ENCODE measurements around the gene MKS1.

The MKS1 gene

DNA sequence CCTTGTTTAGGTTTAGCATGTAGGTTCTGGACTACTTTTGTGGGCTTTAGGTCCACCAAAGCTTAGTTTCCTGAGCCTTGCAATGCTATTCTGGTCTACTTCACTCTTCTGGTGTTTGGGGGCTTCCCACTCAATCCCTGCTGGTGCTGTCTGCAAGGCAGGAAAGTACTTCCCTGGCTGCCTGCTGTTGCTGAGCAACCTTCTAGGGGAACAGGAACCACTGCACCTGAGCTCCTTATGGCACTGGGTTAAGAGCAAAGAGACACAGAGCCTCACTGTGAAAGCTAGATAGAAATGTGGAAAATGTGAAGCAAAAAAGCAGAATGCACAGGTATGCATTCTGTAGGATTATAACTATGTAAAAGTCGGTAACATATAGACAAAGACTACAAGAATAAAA, 44.7 kb upstream of the MKS1 start:
- TF ChIP-seq TCF12 (IDR thresholded peaks at IDR 0.05; ENCODE audit: low read depth) (no peak), EGR1 (IDR thresholded peaks at IDR 0.05) (no peak), EP300 (IDR thresholded peaks at IDR 0.05; ENCODE audit: borderline replicate concordance) (no peak), CEBPB (IDR thresholded peaks at IDR 0.05) (no peak), FOXM1 (IDR thresholded peaks at IDR 0.05; ENCODE audit: borderline replicate concordance, low read depth) (no peak), RAD21 (IDR thresholded peaks at IDR 0.05; ENCODE audit: low read depth) (no peak), TEAD4 (IDR thresholded peaks at IDR 0.05) (no peak), YY1 (IDR thresholded peaks at IDR 0.05; ENCODE audit: low read depth) (no peak), CREB1 (IDR thresholded peaks at IDR 0.05; ENCODE audit: low read depth) (no peak), ZBTB7A (IDR thresholded peaks at IDR 0.05; ENCODE audit: low read depth) (no peak), TAF1 (IDR thresholded peaks at IDR 0.05; ENCODE audit: low read depth) (no peak), NFIC (IDR thresholded peaks at IDR 0.05) (no peak)
- TF ChIP-seq, protein P1, sequence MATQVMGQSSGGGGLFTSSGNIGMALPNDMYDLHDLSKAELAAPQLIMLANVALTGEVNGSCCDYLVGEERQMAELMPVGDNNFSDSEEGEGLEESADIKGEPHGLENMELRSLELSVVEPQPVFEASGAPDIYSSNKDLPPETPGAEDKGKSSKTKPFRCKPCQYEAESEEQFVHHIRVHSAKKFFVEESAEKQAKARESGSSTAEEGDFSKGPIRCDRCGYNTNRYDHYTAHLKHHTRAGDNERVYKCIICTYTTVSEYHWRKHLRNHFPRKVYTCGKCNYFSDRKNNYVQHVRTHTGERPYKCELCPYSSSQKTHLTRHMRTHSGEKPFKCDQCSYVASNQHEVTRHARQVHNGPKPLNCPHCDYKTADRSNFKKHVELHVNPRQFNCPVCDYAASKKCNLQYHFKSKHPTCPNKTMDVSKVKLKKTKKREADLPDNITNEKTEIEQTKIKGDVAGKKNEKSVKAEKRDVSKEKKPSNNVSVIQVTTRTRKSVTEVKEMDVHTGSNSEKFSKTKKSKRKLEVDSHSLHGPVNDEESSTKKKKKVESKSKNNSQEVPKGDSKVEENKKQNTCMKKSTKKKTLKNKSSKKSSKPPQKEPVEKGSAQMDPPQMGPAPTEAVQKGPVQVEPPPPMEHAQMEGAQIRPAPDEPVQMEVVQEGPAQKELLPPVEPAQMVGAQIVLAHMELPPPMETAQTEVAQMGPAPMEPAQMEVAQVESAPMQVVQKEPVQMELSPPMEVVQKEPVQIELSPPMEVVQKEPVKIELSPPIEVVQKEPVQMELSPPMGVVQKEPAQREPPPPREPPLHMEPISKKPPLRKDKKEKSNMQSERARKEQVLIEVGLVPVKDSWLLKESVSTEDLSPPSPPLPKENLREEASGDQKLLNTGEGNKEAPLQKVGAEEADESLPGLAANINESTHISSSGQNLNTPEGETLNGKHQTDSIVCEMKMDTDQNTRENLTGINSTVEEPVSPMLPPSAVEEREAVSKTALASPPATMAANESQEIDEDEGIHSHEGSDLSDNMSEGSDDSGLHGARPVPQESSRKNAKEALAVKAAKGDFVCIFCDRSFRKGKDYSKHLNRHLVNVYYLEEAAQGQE (IDR thresholded peaks at IDR 0.05; ENCODE audit: low read depth): no peak
- TF ChIP-seq, protein P2, sequence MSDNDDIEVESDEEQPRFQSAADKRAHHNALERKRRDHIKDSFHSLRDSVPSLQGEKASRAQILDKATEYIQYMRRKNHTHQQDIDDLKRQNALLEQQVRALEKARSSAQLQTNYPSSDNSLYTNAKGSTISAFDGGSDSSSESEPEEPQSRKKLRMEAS (IDR thresholded peaks at IDR 0.05): no peak
- TF ChIP-seq, protein P3, sequence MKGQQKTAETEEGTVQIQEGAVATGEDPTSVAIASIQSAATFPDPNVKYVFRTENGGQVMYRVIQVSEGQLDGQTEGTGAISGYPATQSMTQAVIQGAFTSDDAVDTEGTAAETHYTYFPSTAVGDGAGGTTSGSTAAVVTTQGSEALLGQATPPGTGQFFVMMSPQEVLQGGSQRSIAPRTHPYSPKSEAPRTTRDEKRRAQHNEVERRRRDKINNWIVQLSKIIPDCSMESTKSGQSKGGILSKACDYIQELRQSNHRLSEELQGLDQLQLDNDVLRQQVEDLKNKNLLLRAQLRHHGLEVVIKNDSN (IDR thresholded peaks at IDR 0.05): no peak

DNA sequence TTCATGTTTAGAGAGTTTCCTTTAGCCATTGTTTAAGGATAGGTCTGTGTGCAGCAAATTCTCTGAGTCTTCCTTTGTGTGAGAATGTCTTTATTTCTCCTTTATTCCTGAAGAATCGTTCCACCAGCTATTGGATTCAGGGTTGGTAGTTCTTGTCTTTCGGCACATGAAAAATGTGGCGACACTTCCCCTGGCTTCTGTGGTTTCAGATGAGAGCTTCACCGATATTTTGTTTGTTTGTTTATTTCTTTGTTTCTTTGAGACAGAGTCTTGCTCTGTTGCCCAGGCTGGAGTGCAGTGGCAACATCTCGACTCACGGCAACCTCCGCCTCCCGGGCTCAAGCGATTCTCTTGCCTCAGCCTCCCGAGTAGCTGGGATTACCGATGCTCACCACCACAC, 43.1 kb upstream of the MKS1 start:
- no peak for TF ChIP-seq FOXM1 (IDR thresholded peaks at IDR 0.05; ENCODE audit: borderline replicate concordance, low read depth)
- TF ChIP-seq, protein P3 (IDR thresholded peaks at IDR 0.05): no peak
- no peak for TF ChIP-seq EP300 (IDR thresholded peaks at IDR 0.05; ENCODE audit: borderline replicate concordance)
- no peak for TF ChIP-seq YY1 (IDR thresholded peaks at IDR 0.05; ENCODE audit: low read depth)
- TF ChIP-seq CREB1 (IDR thresholded peaks at IDR 0.05; ENCODE audit: low read depth): no peak
- no peak for TF ChIP-seq TAF1 (IDR thresholded peaks at IDR 0.05; ENCODE audit: low read depth)
- no peak for TF ChIP-seq ZBTB7A (IDR thresholded peaks at IDR 0.05; ENCODE audit: low read depth)
- TF ChIP-seq, protein P2 (IDR thresholded peaks at IDR 0.05): no peak
- TF ChIP-seq TEAD4 (IDR thresholded peaks at IDR 0.05): no peak
- TF ChIP-seq, protein P1 (IDR thresholded peaks at IDR 0.05; ENCODE audit: low read depth): no peak
- no peak for TF ChIP-seq EGR1 (IDR thresholded peaks at IDR 0.05)
- TF ChIP-seq TCF12 (IDR thresholded peaks at IDR 0.05; ENCODE audit: low read depth): no peak
- TF ChIP-seq RAD21 (IDR thresholded peaks at IDR 0.05; ENCODE audit: low read depth): no peak
- no peak for TF ChIP-seq CEBPB (IDR thresholded peaks at IDR 0.05)
- TF ChIP-seq NFIC (IDR thresholded peaks at IDR 0.05): no peak

DNA sequence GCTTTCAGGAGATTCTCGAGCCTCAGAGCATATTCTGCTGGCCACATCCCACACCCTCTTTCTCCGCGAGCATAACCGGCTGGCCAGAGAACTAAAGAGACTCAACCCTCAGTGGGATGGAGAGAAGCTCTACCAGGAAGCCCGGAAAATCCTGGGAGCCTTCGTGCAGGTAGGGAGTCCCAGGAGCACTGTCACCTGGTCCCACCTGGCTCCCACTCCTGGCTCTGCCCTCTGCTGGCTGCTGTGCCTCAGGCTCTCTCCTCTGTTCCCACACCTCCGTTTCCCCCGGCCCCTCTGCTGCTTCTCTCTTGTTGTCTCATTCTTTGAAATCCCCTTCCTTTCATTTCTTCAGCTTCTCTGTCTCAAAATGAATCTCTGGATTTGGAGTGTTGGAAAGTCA, 35.7 kb upstream of the MKS1 start:
- no peak for TF ChIP-seq TEAD4 (IDR thresholded peaks at IDR 0.05)
- no peak for TF ChIP-seq NFIC (IDR thresholded peaks at IDR 0.05)
- no peak for TF ChIP-seq FOXM1 (IDR thresholded peaks at IDR 0.05; ENCODE audit: borderline replicate concordance, low read depth)
- TF ChIP-seq, protein P2 (IDR thresholded peaks at IDR 0.05): no peak
- no peak for TF ChIP-seq YY1 (IDR thresholded peaks at IDR 0.05; ENCODE audit: low read depth)
- TF ChIP-seq EGR1 (IDR thresholded peaks at IDR 0.05): no peak
- no peak for TF ChIP-seq RAD21 (IDR thresholded peaks at IDR 0.05; ENCODE audit: low read depth)
- no peak for TF ChIP-seq TAF1 (IDR thresholded peaks at IDR 0.05; ENCODE audit: low read depth)
- TF ChIP-seq TCF12 (IDR thresholded peaks at IDR 0.05; ENCODE audit: low read depth): no peak
- TF ChIP-seq ZBTB7A (IDR thresholded peaks at IDR 0.05; ENCODE audit: low read depth): no peak
- TF ChIP-seq, protein P3 (IDR thresholded peaks at IDR 0.05): no peak
- TF ChIP-seq EP300 (IDR thresholded peaks at IDR 0.05; ENCODE audit: borderline replicate concordance): no peak
- TF ChIP-seq CEBPB (IDR thresholded peaks at IDR 0.05): no peak
- TF ChIP-seq, protein P1 (IDR thresholded peaks at IDR 0.05; ENCODE audit: low read depth): no peak
- no peak for TF ChIP-seq CREB1 (IDR thresholded peaks at IDR 0.05; ENCODE audit: low read depth)

All from Ishikawa (cell line).